Breast epithelium (tissue), 4 donors: ENCODE results near the gene ALK. TPM values are rescaled to one million over a fixed set of nuclear protein-coding genes. Genes with fewer than 3 reads are reported as not detected.

Source experiments
- DNase-seq, 2 donors: peaks; one replicate each; pipeline ENCODE4 v3.0.0-alpha.2; 2019; ENCODE audit warnings: low spot score in 2 of 2
- H3K27ac ChIP-seq, 2 donors: fragments of 200-600 bp; sonication (generic) in 1 of 2; one replicate each; pipeline ENCODE4 v1.5.1; 2016 to 2019; ENCODE audit warnings: mild to moderate bottlenecking in 1 of 2
- H3K27me3 ChIP-seq, 2 donors: fragments of 200-600 bp; sonication (generic) in 1 of 2; one replicate each; pipeline versions ENCODE4 v1.5.1 to v1.6.0; 2017 to 2019; ENCODE audit warnings: control low read depth in 1 of 2, mild to moderate bottlenecking in 1 of 2
- H3K36me3 ChIP-seq: fragments of 200-600 bp; one replicate; pipeline ENCODE4 v1.5.1; 2019
- H3K4me1 ChIP-seq, 2 donors: fragments of 200-600 bp; sonication (generic); one replicate each; pipeline ENCODE4 v1.5.1; 2016 to 2019; ENCODE audit warnings: control low read depth in 1 of 2
- H3K4me3 ChIP-seq, 3 donors: fragments of 200-600 bp; sonication (generic); 1 replicate in 2 of 3; 2 replicates in 1 of 3; pipeline ENCODE4 v1.5.1; 2016 to 2019; ENCODE audit warnings: mild to moderate bottlenecking in 3 of 3, moderate library complexity in 2 of 3
- H3K9me3 ChIP-seq, 2 donors: fragments of 200-600 bp; sonication (generic) in 1 of 2; one replicate each; pipeline ENCODE4 v1.5.1; 2016 to 2019; ENCODE audit warnings: control low read depth in 1 of 2
- POLR2A ChIP-seq: fragments of 450-650 bp; IDR thresholded peaks from one replicate; pipeline ENCODE4 v1.6.1; 2016; ENCODE audit warnings: antibody characterized with exemption, mild to moderate bottlenecking, moderate library complexity
- POLR2AphosphoS5 ChIP-seq, 3 donors: sonication (generic); formaldehyde crosslinking; IDR thresholded peaks; one replicate each; pipeline ENCODE4 v1.6.1; 2017; ENCODE audit warnings: antibody characterized with exemption in 3 of 3
- intact Hi-C: fragments of 100-400 bp; cut with DNase I; formaldehyde crosslinking; loops from one replicate; pipeline ENCODE4 v1.15.1; 2023; ENCODE audit warnings: low total_unique reads
- total RNA-seq, 3 donors: library from RNA; depleted of rRNA; stranded (reverse); fragments of >200 nt; gene quantifications; one replicate each; pipeline ENCODE4 v1.1.0, GENCODE V29; 2016
- TF ChIP-seq, protein P1 (sequence below), 3 donors: fragments of 450-650 bp; IDR thresholded peaks; one replicate each; pipeline ENCODE4 v1.5.1; 2016 to 2017; ENCODE audit warnings: antibody characterized with exemption in 3 of 3, mild to moderate bottlenecking in 3 of 3, moderate library complexity in 3 of 3

Gene ALK
- total RNA-seq, 3 donors from 2014 or later = 0.33 to 5.6 (median 0.64) TPM

DNA sequence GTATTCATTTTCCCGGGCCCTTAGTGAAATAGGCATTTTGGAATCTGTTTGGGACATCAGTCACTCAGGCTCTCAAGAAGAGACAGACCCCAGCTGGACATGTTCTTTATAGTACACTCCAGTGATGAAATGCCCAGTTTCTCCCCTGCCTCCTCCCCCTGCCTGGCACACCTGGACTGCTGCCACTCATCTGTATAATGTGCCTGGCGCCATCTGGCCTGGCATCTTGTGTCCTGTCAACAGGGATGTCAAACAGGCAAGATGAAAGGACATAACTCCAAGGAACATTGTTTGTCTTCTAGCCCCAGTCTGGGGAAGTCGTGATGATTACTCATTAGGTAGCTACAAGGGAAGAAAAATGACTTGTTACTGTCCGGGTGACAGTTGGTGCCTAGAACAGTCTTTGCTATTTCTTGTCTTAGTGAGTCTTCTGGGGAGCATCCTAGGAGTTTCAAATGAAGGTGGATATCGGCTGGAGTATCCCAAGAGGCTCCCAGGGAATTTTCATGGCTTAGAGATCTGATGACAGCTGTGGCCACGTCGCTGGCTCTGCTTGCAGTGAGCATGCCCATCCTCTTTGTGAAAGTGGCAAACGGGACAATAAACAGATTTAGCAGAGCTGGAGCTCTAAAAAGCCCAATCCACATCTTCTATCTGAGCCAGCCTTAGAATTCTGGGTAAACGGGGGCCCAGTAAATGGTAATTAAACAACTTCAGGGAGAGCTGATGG is 153.6 kb downstream of the ALK start:
- H3K27ac ChIP-seq = no peak overlapping the region
- no peak overlapping the region for H3K4me3 ChIP-seq
- no peaks in the 10 kb centered on the region for H3K36me3 ChIP-seq
- TF ChIP-seq, protein P1, sequence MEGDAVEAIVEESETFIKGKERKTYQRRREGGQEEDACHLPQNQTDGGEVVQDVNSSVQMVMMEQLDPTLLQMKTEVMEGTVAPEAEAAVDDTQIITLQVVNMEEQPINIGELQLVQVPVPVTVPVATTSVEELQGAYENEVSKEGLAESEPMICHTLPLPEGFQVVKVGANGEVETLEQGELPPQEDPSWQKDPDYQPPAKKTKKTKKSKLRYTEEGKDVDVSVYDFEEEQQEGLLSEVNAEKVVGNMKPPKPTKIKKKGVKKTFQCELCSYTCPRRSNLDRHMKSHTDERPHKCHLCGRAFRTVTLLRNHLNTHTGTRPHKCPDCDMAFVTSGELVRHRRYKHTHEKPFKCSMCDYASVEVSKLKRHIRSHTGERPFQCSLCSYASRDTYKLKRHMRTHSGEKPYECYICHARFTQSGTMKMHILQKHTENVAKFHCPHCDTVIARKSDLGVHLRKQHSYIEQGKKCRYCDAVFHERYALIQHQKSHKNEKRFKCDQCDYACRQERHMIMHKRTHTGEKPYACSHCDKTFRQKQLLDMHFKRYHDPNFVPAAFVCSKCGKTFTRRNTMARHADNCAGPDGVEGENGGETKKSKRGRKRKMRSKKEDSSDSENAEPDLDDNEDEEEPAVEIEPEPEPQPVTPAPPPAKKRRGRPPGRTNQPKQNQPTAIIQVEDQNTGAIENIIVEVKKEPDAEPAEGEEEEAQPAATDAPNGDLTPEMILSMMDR (IDR thresholded peaks at IDR 0.05) = no peak
- TF ChIP-seq POLR2A = no peak
- no peak for TF ChIP-seq POLR2AphosphoS5 (IDR thresholded peaks at IDR 0.05)
- H3K4me1 ChIP-seq = no peaks in the 10 kb centered on the region
- H3K9me3 ChIP-seq = no peaks in the 10 kb centered on the region
- intact Hi-C loops = no loop called here
- DNase-seq = no peak
- no peaks in the 10 kb centered on the region for H3K27me3 ChIP-seq

DNA sequence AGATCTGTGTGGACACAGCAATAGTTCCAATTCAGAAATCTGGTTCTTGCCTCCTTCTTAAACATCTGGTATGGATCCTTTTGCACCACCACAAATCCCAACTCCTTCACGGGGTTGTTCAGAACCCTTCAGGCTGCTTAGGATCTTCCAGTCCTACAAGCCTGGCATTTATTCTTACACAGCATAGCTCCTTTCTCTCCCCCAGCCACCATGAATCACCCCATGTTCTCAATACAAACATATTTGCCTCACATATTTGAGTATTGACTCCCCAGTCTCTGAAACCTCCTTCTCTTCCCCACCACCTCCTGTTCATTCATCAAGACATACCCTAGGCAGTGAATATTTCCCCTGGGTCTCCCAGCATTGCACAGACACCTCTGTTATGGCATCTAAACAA is 155.2 kb downstream of the ALK start:
- H3K4me1 ChIP-seq = no peaks in the 10 kb centered on the region

DNA sequence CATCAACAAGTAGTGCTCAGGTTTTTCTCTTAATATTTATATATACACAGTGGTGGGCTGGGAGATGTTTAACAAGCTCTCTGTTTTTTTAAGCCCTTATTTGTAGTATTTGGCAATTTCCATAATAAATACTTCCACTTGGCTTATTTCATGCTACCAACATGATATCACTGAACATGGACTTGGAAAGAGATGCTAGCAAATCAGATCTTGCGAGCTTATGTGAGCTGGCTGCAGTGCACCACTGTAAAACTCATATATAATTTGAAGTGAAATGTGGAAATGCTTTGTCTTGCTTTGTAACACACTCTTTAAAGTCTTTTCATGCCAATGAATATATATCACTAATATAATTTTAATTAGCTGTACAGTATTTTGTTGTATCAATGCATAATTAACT is 155.7 kb downstream of the ALK start:
- H3K27me3 ChIP-seq = no peaks in the 10 kb centered on the region
- intact Hi-C loops = no loop called here
- no peak for DNase-seq
- H3K4me3 ChIP-seq = no peak overlapping the region
- no peak overlapping the region for H3K27ac ChIP-seq
- H3K4me1 ChIP-seq = no peaks in the 10 kb centered on the region
- no peak for TF ChIP-seq POLR2A
- TF ChIP-seq, protein P1 (IDR thresholded peaks at IDR 0.05) = no peak
- no peak for TF ChIP-seq POLR2AphosphoS5 (IDR thresholded peaks at IDR 0.05)
- H3K9me3 ChIP-seq = no peaks in the 10 kb centered on the region
- H3K36me3 ChIP-seq = no peaks in the 10 kb centered on the region

More for the DNA sequence above, 155.2 kb downstream of the ALK start:
- TF ChIP-seq, protein P1 (IDR thresholded peaks at IDR 0.05) = no peak
- no peak for TF ChIP-seq POLR2A
- TF ChIP-seq POLR2AphosphoS5 (IDR thresholded peaks at IDR 0.05) = no peak
- intact Hi-C loops = no loop called here
- H3K27ac ChIP-seq = no peak overlapping the region
- H3K9me3 ChIP-seq = no peaks in the 10 kb centered on the region
- no peak for DNase-seq
- no peaks in the 10 kb centered on the region for H3K36me3 ChIP-seq
- H3K4me3 ChIP-seq = no peak overlapping the region
- H3K27me3 ChIP-seq = no peaks in the 10 kb centered on the region

DNA sequence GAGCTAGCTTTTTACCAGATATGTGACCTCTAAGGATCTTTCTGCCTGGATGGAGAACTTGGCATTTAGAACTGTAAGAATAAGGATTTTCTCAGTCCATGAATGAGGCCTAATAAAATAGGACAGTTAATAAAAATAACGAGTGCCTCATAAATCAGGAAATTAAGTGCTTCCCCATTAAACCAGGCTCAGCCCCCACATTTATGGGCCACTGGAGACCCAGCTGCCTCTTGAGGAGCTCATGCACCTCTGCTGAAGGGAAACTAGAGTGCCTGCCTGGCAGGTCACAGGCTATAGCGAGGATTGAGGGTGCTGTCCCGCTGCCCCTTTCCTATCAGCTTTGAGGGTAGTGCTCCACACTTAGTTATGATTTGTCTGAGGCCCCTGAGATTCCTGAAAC is 158.0 kb downstream of the ALK start:
- TF ChIP-seq POLR2A (no peak), POLR2AphosphoS5 (IDR thresholded peaks at IDR 0.05) (no peak)
- TF ChIP-seq, protein P1 (IDR thresholded peaks at IDR 0.05) = no peak
- DNase-seq = no peak
- intact Hi-C loops = no loop called here
- Histone ChIP-seq H3K27ac (no peak overlapping the region), H3K27me3 (no peaks in the 10 kb centered on the region), H3K4me3 (no peak overlapping the region), H3K36me3 (no peaks in the 10 kb centered on the region), H3K4me1 (no peaks in the 10 kb centered on the region), H3K9me3 (no peaks in the 10 kb centered on the region)

DNA sequence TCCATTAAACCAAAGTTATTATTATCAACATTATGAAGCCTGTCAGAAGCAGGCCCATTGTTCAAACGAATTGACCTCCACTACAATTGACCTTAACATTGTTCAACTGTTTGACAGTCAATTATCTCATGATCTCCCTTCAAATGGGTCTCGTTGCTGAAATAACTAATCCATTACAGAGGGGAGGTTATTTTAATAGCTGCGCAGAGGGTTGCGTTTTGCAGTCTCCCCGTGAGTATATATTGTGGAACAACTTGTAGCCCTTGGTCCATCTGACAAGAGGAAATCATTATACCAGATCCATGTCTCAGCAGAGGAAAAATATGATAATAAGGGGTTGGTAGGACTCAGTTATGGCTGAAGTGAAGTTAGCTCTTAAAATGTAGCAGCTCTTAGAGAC is 159.1 kb downstream of the ALK start:
- TF ChIP-seq POLR2AphosphoS5 (IDR thresholded peaks at IDR 0.05) (no peak), POLR2A (no peak)
- TF ChIP-seq, protein P1 (IDR thresholded peaks at IDR 0.05) = no peak
- DNase-seq = no peak
- intact Hi-C loops = no loop called here
- Histone ChIP-seq H3K27ac (no peak overlapping the region), H3K4me1 (no peaks in the 10 kb centered on the region), H3K9me3 (no peaks in the 10 kb centered on the region), H3K27me3 (no peaks in the 10 kb centered on the region), H3K4me3 (no peak overlapping the region), H3K36me3 (no peaks in the 10 kb centered on the region)
